BLaER1 treated with 17β-estradiol and CSF1 and Interleukin-3, amounts not matched to agents 10 nM and 100 nM (cell line): ENCODE data around the gene IKBKE.

Experiments used
- H3K27ac ChIP-seq, 11 experiments: shearing (Covaris generic); formaldehyde crosslinking; 2 replicates each; pipeline ENCODE4 v1.8.1; 2022
- H3K27me3 ChIP-seq, 11 experiments: shearing (Covaris generic); formaldehyde crosslinking; 2 replicates each; pipeline ENCODE4 v1.8.1; 2022
- H3K36me3 ChIP-seq, 11 experiments: shearing (Covaris generic); formaldehyde crosslinking; 2 replicates each; pipeline ENCODE4 v1.8.1; 2022
- H3K4me1 ChIP-seq, 10 experiments: shearing (Covaris generic); formaldehyde crosslinking; 2 replicates each; pipeline ENCODE4 v1.8.1; 2022
- H3K4me2 ChIP-seq, 11 experiments: shearing (Covaris generic); formaldehyde crosslinking; 2 replicates each; pipeline ENCODE4 v1.8.1; 2022
- H3K4me3 ChIP-seq, 10 experiments: shearing (Covaris generic); formaldehyde crosslinking; 2 replicates each; pipeline ENCODE4 v1.8.1; 2022
- H3K9ac ChIP-seq, 11 experiments: shearing (Covaris generic); formaldehyde crosslinking; 2 replicates each; pipeline ENCODE4 v1.8.1; 2022
- H3K9me3 ChIP-seq, 11 experiments: shearing (Covaris generic); formaldehyde crosslinking; replicated peaks in 1 of 11; 2 replicates each; pipeline ENCODE4 v1.8.1; 2022
- H4K20me1 ChIP-seq, 11 experiments: shearing (Covaris generic); formaldehyde crosslinking; 2 replicates each; pipeline ENCODE4 v1.8.1; 2022
- Cebpa-rat ChIP-seq, 11 experiments: shearing (Covaris generic); IDR thresholded peaks; 2 replicates each; pipeline ENCODE4 v1.8.1; 2022

IKBKE gene

GRCh38 chr1:206465951-206466350 lies 4.3 kb upstream of the IKBKE start:
- no peak overlapping the region for H3K9ac ChIP-seq
- no peaks in the 10 kb centered on the region for H3K9me3 ChIP-seq
- H3K4me1 ChIP-seq = peaks cover 71 to 91% (median 82%) of the 10 kb centered on the region in 10 experiments
- H4K20me1 ChIP-seq = peaks cover 0 to 20% (median 0%) of the 10 kb centered on the region in 11 experiments; a peak in 2 of 22 replicates
- peaks cover 24 to 34% (median 28%) of the 10 kb centered on the region in 11 experiments for H3K36me3 ChIP-seq
- no peak for TF ChIP-seq Cebpa-rat (IDR thresholded peaks at IDR 0.05)
- no peaks in the 10 kb centered on the region for H3K27me3 ChIP-seq
- H3K4me2 ChIP-seq = peak overlapping the region; percentile 78 to 99 (median 97); a peak in 21 of 22 replicates
- no peak overlapping the region for H3K4me3 ChIP-seq
- peak overlapping the region in 9 of 11 experiments; percentile 55 to 95 (median 94); a peak in 17 of 22 replicates for H3K27ac ChIP-seq

GRCh38 chr1:206466840-206467649 lies 3.2 kb upstream of the IKBKE start:
- H3K4me3 ChIP-seq = peak overlapping the region in 3 of 10 experiments; percentile 2 to 7 (median 6); a peak in 2 of 20 replicates

GRCh38 chr1:206467915-206468314 lies 2.4 kb upstream of the IKBKE start:
- peak overlapping the region in 10 of 11 experiments; percentile 52 to 95 (median 94); a peak in 20 of 22 replicates for H3K27ac ChIP-seq
- no peaks in the 10 kb centered on the region for H3K9me3 ChIP-seq
- no peaks in the 10 kb centered on the region for H3K27me3 ChIP-seq
- H4K20me1 ChIP-seq = peaks cover 0 to 10% (median 0%) of the 10 kb centered on the region in 11 experiments; a peak in 3 of 22 replicates
- peak overlapping the region; percentile 78 to 99 (median 97) for H3K4me2 ChIP-seq
- peaks cover 86 to 91% (median 90%) of the 10 kb centered on the region in 10 experiments for H3K4me1 ChIP-seq
- H3K36me3 ChIP-seq = peaks cover 11 to 17% (median 14%) of the 10 kb centered on the region in 11 experiments
- peak overlapping the region in 9 of 11 experiments; percentile 63 to 93 (median 89); a peak in 18 of 22 replicates for H3K9ac ChIP-seq
- peak in 10 of 11 experiments; percentile 64 to 99 (median 96); a peak in 19 of 22 replicates for TF ChIP-seq Cebpa-rat (IDR thresholded peaks at IDR 0.05)
- peak overlapping the region in 3 of 10 experiments; percentile 2 to 7 (median 6); a peak in 1 of 20 replicates for H3K4me3 ChIP-seq

More at GRCh38 chr1:206466840-206467649, 3.2 kb upstream of the IKBKE start:
- peak overlapping the region; percentile 78 to 99 (median 97) for H3K4me2 ChIP-seq
- no peak for TF ChIP-seq Cebpa-rat (IDR thresholded peaks at IDR 0.05)
- peaks cover 0 to 15% (median 0%) of the 10 kb centered on the region in 11 experiments; a peak in 3 of 22 replicates for H4K20me1 ChIP-seq
- peaks cover 77 to 91% (median 83%) of the 10 kb centered on the region in 10 experiments for H3K4me1 ChIP-seq
- H3K9me3 ChIP-seq = no peaks in the 10 kb centered on the region
- H3K9ac ChIP-seq = peak overlapping the region in 9 of 11 experiments; percentile 56 to 92 (median 69); a peak in 17 of 22 replicates
- H3K27me3 ChIP-seq = no peaks in the 10 kb centered on the region
- H3K27ac ChIP-seq = peak overlapping the region in 10 of 11 experiments; percentile 10 to 95 (median 94); a peak in 20 of 22 replicates
- peaks cover 17 to 25% (median 21%) of the 10 kb centered on the region in 11 experiments for H3K36me3 ChIP-seq

GRCh38 chr1:206468571-206468970 lies 1.7 kb upstream of the IKBKE start:
- peaks cover 7 to 17% (median 12%) of the 10 kb centered on the region in 11 experiments; a peak in 21 of 22 replicates for H3K36me3 ChIP-seq
- no peak overlapping the region; a peak in 1 of 20 replicates for H3K4me3 ChIP-seq
- no peak for TF ChIP-seq Cebpa-rat (IDR thresholded peaks at IDR 0.05)
- peaks cover 89 to 96% (median 91%) of the 10 kb centered on the region in 10 experiments for H3K4me1 ChIP-seq
- H3K9ac ChIP-seq = peak overlapping the region in 9 of 11 experiments; percentile 63 to 93 (median 89); a peak in 18 of 22 replicates
- H3K4me2 ChIP-seq = peak overlapping the region; percentile 78 to 99 (median 97)
- H3K27me3 ChIP-seq = no peaks in the 10 kb centered on the region
- no peaks in the 10 kb centered on the region for H3K9me3 ChIP-seq
- H3K27ac ChIP-seq = peak overlapping the region in 10 of 11 experiments; percentile 52 to 95 (median 94); a peak in 20 of 22 replicates
- H4K20me1 ChIP-seq = peaks cover 0 to 10% (median 0%) of the 10 kb centered on the region in 11 experiments; a peak in 3 of 22 replicates

- peak overlapping the region in 10 of 11 experiments; percentile 86 to 95 (median 90); a peak in 19 of 22 replicates for H3K9ac ChIP-seq
- TF ChIP-seq Cebpa-rat (IDR thresholded peaks at IDR 0.05) = no peak
- peak overlapping the region; percentile 68 to 95 (median 84); a peak in 17 of 20 replicates for H3K4me3 ChIP-seq
Measured at GRCh38 chr1:206469411-206469932, 804 bp upstream of the IKBKE start.

GRCh38 chr1:206470692-206471414 lies 577 bp downstream of the IKBKE start:
- TF ChIP-seq Cebpa-rat (IDR thresholded peaks at IDR 0.05) = no peak

More at GRCh38 chr1:206469411-206469932, 804 bp upstream of the IKBKE start:
- peaks cover 87 to 96% (median 89%) of the 10 kb centered on the region in 10 experiments for H3K4me1 ChIP-seq
- H3K4me2 ChIP-seq = peak overlapping the region; percentile 91 to 99 (median 97)
- no peaks in the 10 kb centered on the region for H3K9me3 ChIP-seq
- no peaks in the 10 kb centered on the region for H3K27me3 ChIP-seq
- peaks cover 6 to 17% (median 14%) of the 10 kb centered on the region in 11 experiments for H3K36me3 ChIP-seq
- H4K20me1 ChIP-seq = peaks cover 0 to under 1% (median 0%) of the 10 kb centered on the region in 11 experiments; a peak in 2 of 22 replicates
- H3K27ac ChIP-seq = peak overlapping the region in 10 of 11 experiments; percentile 49 to 95 (median 94); a peak in 20 of 22 replicates

GRCh38 chr1:206471415-206471801 lies 1.1 kb downstream of the IKBKE start:
- Histone ChIP-seq H3K9ac (peak overlapping the region; percentile 81 to 95 (median 90); a peak in 21 of 22 replicates), H3K27me3 (no peaks in the 10 kb centered on the region), H3K9me3 (no peaks in the 10 kb centered on the region), H3K27ac (peak overlapping the region in 10 of 11 experiments; percentile 77 to 95 (median 94); a peak in 21 of 22 replicates), H3K36me3 (peaks cover 25 to 36% (median 33%) of the 10 kb centered on the region in 11 experiments), H3K4me1 (peaks cover 69 to 86% (median 75%) of the 10 kb centered on the region in 10 experiments), H3K4me3 (peak overlapping the region; percentile 68 to 95 (median 84)), H3K4me2 (peak overlapping the region; percentile 91 to 99 (median 97)), H4K20me1 (peaks cover 0 to 7% (median 0%) of the 10 kb centered on the region in 11 experiments; a peak in 5 of 22 replicates)
- TF ChIP-seq Cebpa-rat (IDR thresholded peaks at IDR 0.05) = no peak

More at GRCh38 chr1:206470692-206471414, 577 bp downstream of the IKBKE start:
- H3K4me3 ChIP-seq = peak overlapping the region; percentile 68 to 95 (median 84)
- H3K4me2 ChIP-seq = peak overlapping the region; percentile 91 to 99 (median 97)
- H3K27ac ChIP-seq = peak overlapping the region; percentile 39 to 95 (median 94); a peak in 21 of 22 replicates
- peaks cover 0 to 2% (median 0%) of the 10 kb centered on the region in 11 experiments; a peak in 4 of 22 replicates for H4K20me1 ChIP-seq
- peak overlapping the region; percentile 81 to 95 (median 90) for H3K9ac ChIP-seq
- H3K36me3 ChIP-seq = peaks cover 19 to 31% (median 28%) of the 10 kb centered on the region in 11 experiments
- H3K9me3 ChIP-seq = no peaks in the 10 kb centered on the region
- peaks cover 74 to 91% (median 81%) of the 10 kb centered on the region in 10 experiments for H3K4me1 ChIP-seq
- H3K27me3 ChIP-seq = no peaks in the 10 kb centered on the region
